CD4-positive, alpha-beta T cell treated with Interleukin-4 for 1 hour (primary cell): ENCODE measurements around the gene CFAP100.

Experiments
- DNase-seq, 2 donors: peaks; one replicate each; pipeline ENCODE4 v3.0.0-alpha.2; 2020 to 2022

CFAP100 gene

DNA sequence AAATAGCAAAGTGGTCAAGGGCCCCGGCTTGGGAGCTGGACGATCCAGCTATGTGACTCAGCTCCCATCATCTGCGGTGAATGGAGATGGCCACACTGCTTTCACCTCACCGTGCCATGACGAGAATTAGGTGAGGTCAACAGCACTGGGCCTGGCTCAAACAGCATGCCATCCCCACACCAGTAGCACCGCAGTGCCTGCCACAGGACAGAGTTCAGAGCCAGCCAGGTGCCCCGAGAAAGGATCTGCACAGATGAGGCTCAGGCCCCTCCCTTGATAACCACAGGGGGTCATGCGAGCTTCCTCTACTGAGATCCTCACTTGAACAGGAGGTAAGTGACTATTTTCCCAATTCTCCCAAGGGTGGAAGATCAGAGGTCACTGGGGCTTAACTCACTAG is 51.6 kb downstream of the CFAP100 start:
- DNase-seq = no peak

GRCh38 chr3:126446791-126447190 is 52.1 kb downstream of the CFAP100 start:
- DNase-seq = no peak

DNA sequence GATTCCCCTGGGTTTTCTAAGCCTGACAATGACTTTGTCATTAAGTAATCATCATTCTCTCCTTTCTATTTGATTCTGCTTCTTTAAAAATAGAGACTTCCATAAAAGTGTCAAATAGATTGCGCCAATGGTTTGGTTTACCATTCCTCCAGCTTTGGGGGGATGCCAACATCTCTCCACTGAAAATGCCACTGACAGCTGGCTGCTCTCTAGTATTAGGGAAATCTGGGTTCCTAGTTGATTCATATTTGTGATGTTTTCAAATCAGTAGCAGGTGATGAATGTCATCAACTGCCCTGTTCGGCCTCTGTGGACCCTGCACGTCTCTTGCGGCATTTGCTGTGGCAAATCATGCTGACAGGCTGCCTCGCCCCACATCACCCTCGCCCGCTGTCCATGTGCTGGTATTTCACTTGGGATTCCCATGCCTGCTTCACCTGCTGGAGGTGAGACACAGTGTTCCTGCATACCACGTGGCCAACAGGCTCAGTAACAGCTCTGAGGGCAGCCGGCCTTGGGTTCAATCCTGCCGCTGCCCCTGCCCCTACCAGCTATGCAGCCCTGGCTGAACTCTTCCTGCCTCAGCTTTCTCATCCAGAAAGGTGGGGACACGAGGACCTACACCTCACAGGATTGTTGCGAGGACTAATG is 52.9 kb downstream of the CFAP100 start:
- no peak for DNase-seq

DNA sequence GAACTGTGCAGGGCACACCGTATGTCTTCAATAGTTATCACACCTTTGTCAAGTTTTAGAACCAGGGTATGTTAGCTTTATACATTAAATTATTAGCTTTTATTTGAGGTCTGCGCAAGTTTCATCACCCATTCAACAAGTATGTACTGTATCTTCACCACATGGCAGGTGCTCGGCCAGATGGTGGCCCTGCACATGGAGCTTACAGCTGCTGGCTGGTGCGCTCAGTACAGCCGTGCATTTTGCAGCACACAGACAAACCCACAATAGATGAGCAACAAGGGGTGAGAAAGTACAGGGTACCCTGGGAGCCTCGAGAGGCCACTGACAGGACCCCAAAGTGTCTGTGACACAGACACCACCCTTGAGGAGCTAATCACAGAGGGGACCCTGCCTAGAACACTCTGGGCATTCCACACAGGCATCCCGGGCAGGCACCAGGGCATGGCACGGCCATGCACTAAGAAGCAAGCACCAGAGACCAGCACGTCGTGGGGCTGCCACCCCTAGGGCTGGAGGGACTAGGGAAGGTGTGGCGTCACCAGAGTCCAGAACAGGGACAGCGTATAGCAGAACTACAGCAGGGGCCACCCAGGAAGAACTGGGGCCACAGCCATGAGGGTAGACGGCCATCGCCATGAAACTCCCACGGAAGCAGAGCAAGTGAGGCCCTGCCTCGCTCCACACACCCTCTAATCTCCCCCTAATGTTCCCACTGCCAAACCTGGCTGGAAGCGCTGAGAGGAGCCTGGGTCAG is 53.6 kb downstream of the CFAP100 start:
- DNase-seq = no peak

DNA sequence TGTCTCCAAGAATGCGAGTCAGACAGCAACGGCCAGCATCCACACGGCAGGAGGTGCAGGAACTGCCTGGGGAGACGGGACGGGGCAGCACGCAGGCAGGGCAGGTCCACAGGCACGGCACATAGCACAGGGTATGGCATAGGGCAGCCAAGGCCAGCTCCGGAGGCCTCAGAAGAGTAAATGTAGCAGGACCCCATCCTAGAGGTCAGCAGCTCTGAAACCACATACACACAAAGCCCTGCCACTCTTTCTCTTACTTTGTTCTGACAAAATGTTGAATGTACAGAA is 54.1 kb downstream of the CFAP100 start:
- no peak for DNase-seq

- no peak for DNase-seq
These were observed 54.9 kb downstream of the CFAP100 start for GRCh38 chr3:126449621-126450051.

- no peak for DNase-seq
These were observed 55.5 kb downstream of the CFAP100 start for GRCh38 chr3:126450219-126450618.

GRCh38 chr3:126450744-126451143 is 56.0 kb downstream of the CFAP100 start:
- DNase-seq = no peak

DNA sequence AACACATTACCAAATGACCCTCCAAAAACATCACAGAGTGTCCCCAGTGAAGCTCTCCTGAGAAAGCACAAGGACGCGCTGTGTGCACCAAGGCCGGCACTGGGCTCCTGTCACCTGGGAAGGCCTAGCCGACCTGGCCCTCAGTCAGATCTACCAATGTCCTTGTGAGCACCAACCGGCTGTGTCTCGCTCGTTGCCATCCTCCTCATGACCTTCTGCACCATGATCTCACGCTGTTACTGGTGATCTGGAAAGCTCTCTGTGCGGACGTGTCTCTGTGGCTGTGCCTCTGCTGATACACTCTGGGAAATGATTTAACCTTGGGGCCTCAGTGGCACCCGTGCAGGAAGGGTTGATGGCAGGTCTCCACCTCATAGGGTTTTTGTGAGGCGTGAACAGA is 56.8 kb downstream of the CFAP100 start:
- no peak for DNase-seq

- no peak for DNase-seq
These were observed 57.5 kb downstream of the CFAP100 start for GRCh38 chr3:126452213-126452612.

DNA sequence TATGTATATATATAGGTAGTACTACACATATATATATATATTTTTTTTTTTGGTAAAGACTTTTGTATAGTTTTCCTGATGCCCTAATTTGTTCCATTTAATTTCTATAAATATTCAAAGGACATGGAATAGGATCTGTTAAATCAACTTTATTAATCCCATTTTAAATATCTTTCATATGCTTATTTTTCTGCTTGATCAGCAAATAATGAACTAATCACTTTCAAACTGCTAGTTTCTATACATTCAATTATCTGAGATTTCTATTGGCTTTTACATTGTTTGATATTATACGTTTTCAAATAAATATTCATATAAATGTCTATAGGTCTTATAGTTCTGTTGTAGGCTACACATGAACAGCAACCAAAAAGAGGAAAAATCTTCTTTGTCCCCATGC is 59.3 kb downstream of the CFAP100 start:
- no peak for DNase-seq

DNA sequence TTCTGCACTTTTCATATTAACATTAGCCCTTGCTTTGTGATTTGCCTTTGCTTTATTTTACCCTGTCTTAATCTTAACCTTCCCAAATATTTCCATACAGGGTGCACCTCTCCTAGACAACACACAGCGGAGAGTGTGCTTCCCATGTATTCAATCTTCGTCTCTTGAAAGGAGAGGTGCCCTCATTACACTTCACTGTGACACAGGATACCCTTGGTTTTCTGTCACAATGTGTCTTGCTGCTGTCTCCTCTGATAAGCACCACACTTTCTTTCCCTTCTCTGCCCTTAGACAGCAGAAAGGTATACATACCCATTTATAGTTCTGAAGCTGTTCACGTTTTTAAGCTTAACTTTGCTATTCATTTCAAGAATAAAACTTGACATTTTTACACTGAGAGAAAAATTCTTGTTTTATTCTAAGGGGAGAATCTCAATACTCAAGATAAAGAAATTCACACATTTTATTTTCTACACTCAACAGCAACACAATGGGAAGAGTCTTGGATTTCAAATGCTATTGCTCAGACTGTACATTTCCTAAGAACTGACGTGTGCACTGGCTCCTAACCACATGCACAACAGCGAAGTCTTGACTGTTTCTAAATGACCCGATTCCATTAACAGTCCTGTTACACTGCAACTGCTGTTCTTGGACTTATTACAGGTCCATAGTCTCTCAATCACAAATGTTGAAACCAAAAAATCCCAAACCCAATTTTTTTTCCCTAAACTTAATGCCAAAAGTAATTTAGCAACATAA is 59.9 kb downstream of the CFAP100 start:
- no peak for DNase-seq

DNA sequence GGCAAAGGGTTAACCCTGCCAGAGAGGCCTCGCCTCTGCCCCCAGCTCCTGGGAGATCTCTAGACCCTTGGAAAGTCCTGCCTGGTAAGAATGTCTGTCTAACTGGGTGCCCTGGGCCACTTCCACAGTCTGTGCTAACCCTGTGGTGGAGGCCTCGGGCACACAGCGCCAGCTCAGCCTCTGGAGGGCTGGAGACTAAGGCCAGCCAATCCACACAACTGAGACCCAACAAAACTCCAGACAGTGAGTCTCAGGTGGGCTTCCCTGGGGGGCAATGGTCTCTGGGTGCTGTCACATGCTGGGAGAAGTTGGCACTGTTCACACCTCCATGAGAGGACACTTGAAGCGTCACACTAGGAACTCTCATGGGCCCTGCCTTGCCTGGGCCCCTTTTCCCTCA is 61.5 kb downstream of the CFAP100 start:
- no peak for DNase-seq

GRCh38 chr3:126456766-126457388 is 62.2 kb downstream of the CFAP100 start:
- DNase-seq = no peak

GRCh38 chr3:126459111-126459762 is 64.5 kb downstream of the CFAP100 start:
- no peak for DNase-seq

DNA sequence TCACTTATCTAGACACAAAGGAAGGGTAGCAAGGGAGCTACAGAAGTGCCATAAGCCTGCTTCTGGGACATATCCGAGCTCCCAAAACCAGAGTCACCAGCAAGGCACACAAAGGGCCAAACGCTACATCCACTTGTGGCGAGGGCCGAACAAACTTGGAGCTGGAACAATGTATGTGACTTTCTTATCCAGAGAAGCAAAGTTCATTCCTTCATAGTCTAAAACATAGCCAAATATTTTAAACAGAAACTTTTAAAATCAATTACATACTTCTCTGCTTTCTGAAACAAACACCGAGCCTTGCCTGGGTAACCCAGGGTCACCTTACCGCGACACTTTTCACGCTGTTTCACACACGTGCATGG is 65.0 kb downstream of the CFAP100 start:
- no peak for DNase-seq

DNA sequence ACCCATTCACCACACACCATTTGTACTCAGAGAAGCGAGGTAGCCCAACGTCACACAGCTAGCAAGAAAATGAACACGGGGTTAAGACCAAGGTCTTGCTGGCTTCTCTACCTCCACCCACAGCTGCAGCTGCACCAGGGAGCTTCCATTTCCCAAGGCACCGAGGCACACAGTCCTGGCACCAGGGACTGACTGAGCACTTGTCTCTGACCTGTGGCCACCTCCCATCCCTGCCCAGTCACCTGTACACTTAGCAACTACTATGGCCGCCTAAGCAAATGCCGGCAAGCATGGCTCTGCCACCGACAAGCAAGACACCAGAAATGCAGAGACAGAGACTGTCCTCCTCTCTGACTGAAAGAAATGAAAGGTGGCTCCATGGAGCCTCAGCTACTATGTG is 65.7 kb downstream of the CFAP100 start:
- DNase-seq = no peak

DNA sequence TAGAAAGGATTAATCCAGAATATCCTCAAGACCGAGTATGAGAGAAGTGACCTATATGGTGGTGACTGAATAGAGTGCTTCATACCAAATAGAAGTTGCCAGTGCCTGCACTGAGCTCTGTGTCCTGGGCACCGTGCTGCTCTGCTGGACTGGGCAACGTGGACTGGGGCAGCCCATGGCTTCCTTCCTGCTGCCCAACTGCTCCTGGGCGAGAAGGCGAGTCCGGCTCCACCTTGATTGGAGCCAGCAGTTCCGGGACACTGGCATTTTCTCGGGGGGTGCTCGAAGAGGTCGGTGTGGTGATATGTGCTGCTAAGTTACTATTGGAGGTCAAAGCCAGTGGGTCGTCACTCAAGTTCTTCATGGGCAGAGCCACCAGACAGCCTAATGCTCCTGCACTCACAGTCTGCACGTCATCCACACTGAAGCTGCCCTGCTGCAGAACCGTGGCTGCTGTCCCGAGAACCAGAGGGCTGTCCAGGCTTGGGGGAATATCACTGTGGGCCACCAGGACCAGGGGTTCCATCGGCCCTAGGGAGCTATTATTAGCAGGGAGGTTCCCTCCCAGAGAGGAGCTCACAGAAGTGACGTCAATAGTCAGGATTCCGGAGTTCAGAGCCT is 66.9 kb downstream of the CFAP100 start:
- DNase-seq = no peak

DNA sequence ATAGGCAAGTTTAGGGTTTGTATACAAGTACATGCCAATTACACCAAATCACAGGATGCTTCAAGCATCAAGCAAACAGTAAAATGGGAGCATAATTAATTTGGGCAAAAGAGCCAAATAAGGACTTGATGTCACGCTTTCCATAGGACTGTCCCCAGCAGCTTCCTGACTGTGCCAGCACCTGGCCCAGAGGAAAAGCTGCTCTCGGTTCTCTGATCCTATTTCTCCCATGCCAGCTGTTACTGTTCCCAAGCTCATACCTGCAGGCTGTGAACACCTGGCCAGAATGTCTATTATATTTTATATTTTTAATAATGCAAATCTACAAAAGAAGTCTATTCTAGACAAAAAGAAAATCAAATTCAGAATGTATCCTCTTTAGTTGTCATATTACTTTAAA is 68.8 kb downstream of the CFAP100 start:
- no peak for DNase-seq

DNA sequence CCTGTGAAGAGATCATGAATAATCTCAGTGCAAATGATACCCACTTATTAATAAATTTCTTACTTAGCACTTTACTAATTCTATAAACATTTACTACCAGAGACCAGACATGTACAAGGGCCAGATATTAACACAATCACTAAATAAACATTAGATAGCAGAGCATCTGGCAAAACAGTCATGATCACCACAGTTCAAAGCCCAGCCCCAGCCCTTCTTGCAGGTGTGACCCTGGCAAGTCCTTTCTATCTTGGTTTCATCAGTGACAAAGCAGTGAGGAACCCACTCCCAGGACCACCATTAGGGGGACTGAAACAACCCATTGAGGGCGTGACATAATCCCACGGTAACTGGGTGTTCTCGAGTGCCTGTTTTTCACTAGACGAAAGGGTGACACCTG is 69.4 kb downstream of the CFAP100 start:
- DNase-seq = no peak

DNA sequence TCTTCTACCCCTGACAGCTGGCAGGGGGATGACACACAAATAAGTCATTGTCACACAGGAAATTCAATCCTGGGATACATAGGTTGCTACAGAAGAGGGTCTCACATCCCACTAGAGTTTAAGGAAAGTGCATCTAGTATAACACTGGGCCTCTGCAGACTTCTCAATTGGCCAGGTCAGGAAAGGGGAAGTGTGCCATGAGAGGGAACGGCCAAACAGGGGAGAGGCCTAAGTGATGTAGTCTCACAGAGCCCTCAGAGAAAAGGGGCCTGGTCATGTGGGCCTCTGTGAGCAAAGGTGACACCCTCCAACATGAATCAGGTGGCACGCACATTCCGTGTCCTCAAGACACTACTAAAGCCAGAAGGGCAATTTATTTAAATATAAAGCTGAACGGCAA is 69.8 kb downstream of the CFAP100 start:
- no peak for DNase-seq

DNA sequence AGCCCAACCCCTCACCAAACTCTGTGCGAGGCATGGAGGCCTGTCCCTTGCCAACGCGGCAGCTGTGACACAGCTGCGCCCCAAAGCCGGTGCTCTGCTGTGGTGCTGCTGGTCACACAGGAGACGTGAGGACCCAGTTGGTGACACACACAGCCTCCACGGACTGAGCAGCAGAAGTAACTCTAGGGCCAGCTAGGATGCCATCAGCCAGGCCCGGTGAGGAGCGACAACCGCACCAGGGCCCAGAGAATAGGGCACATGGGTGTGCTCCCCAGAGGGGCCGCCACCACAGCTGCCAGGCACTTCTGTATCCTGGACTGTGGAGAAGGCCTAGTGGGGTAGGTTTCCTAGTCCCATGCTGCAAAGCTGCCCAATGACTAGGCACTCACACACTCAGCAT is 70.3 kb downstream of the CFAP100 start:
- no peak for DNase-seq
